Ovary (tissue), 9 donors: ENCODE data around the gene PRUNE1. TPM values are rescaled to one million over a fixed set of nuclear protein-coding genes. Genes with fewer than 3 reads are reported as not detected.
A peak's percentile ranks its signal among the peaks of the same experiment; 100 is the strongest.

Source experiments
- DNase-seq, 5 donors: peaks; one replicate each; pipeline ENCODE4 v3.0.0-alpha.2; 2019 to 2020
- H3K27ac ChIP-seq, 2 donors: fragments of 200-600 bp; one replicate each; pipeline versions ENCODE4 v1.5.1 to v1.8.0; 2019 to 2022
- H3K27me3 ChIP-seq: fragments of 200-600 bp; one replicate; pipeline ENCODE4 v1.8.0; 2022
- H3K36me3 ChIP-seq: fragments of 200-600 bp; sonication (generic); one replicate; pipeline ENCODE4 v1.5.1; 2019
- H3K4me1 ChIP-seq: one replicate; pipeline ENCODE4 v1.8.1; 2013; ENCODE audit warnings: mild to moderate bottlenecking, moderate library complexity; ENCODE audit not compliant: insufficient read depth
- H3K4me3 ChIP-seq: fragments of 200-600 bp; sonication (generic); one replicate; pipeline ENCODE4 v1.5.1; 2017
- H3K9me3 ChIP-seq, 2 donors: fragments of 200-600 bp in 1 of 2; sonication (generic) in 1 of 2; one replicate each; pipeline versions ENCODE4 v1.5.1 to v1.8.1; 2013 to 2019; ENCODE audit warnings: mild to moderate bottlenecking in 1 of 2, moderate library complexity in 1 of 2
- EP300 ChIP-seq: sonication (generic); formaldehyde crosslinking; IDR thresholded peaks from one replicate; pipeline ENCODE4 v1.6.1; 2017; ENCODE audit warnings: antibody characterized with exemption
- POLR2A ChIP-seq: fragments of 450-650 bp; IDR thresholded peaks from one replicate; pipeline ENCODE4 v1.6.1; 2017; ENCODE audit warnings: antibody characterized with exemption, mild to moderate bottlenecking, moderate library complexity
- WGBS, 3 donors: extraction: QIAGEN DNeasy Blood & Tissue Kit in 1 of 3; methylation state at CpG; one replicate each; pipeline versions ENCODE4 v1.1.5 to v1.1.7; 2013 to 2017; 5-methylcytosine and 5-hydroxymethylcytosine counted together
- intact Hi-C, 4 donors: fragments of 100-400 bp; cut with DNase I; formaldehyde crosslinking; loops; one replicate each; pipeline versions ENCODE4 v1.11.0 to v1.15.1; 2022 to 2023
- polyA plus RNA-seq, 2 donors: library from polyadenylated mRNA; stranded (reverse); fragments of 200-250 nt in 1 of 2; fragments of 350-450 nt in 1 of 2; fragmentation: Illumina TruSeq in 1 of 2; extraction: RNeasy Lipid Tissue Mini Kit (QIAGEN cat#74804) in 1 of 2; gene quantifications; one replicate each; pipeline ENCODE4 v1.2.3, GENCODE V29; 2013 to 2014
- total RNA-seq, 7 donors: library from RNA; depleted of rRNA in 2 of 7; stranded (reverse); fragments of >200 nt in 2 of 7; fragmentation: NEBNext Ultra II Directional in 3 of 7; extraction: Animal tissue kit (Norgen Biotek cat#: 25700) in 3 of 7; gene quantifications; one replicate each; pipeline versions ENCODE4 v1.1.0 to v1.2.4, GENCODE V29; 2016 to 2023
- TF ChIP-seq, protein P1 (sequence below), 3 donors: fragments of 450-650 bp in 2 of 3; fragments of 200-600 bp in 1 of 3; IDR thresholded peaks; one replicate each; pipeline versions ENCODE4 v1.5.1 to v1.8.0; 2016 to 2022; ENCODE audit warnings: antibody characterized with exemption in 3 of 3, mild to moderate bottlenecking in 1 of 3
- donor health status: DM: no; HTN: no; CAD: no; lungs with moderate emphysema.
- donor health status: DM: no; HTN: no; CAD: no.
- donor health status: Bipolar disorder and iron deficiency.
- donor health status: DM: yes; HTN: yes; CAD: no.
- donor health status: DM: no; HTN: no; CAD: no.
- donor health status: DM: yes; HTN: yes; CAD: no.

PRUNE1 gene
- total and polyA plus RNA-seq, 9 donors: 17.2 to 30.7 (median 22.9) TPM

DNA sequence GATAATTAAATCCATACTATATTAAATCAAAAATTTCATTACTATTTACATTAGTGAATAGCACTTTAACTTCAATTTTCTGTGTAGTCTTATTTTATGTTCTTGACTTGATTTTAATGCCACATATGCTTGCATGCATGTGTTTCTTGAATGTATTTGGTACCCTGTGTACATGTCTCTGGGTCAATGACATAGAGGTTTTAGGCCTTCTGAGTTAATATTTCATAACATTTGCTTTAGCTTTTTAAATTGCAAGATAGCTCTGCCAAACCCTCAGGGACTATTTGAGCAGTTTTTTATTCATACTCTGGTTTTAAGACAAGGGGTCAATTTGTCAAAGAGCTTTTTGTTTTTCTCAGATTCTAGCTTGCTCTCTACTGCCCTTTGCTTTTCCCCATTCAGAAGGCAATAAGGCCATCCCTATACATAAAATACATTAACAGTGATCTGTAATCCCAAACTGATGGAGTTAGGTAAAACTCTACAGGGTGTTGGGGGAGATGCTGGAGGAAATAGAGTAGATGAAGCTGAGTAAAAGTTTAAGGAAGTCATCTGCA, 56.9 kb downstream of the PRUNE1 start:
- no peaks in the 10 kb centered on the region for H3K27me3 ChIP-seq
- H3K4me3 ChIP-seq: no peak overlapping the region
- peaks cover 2% of the 10 kb centered on the region for H3K4me1 ChIP-seq
- TF ChIP-seq EP300 (no peak), POLR2A (no peak)
- TF ChIP-seq, protein P1, sequence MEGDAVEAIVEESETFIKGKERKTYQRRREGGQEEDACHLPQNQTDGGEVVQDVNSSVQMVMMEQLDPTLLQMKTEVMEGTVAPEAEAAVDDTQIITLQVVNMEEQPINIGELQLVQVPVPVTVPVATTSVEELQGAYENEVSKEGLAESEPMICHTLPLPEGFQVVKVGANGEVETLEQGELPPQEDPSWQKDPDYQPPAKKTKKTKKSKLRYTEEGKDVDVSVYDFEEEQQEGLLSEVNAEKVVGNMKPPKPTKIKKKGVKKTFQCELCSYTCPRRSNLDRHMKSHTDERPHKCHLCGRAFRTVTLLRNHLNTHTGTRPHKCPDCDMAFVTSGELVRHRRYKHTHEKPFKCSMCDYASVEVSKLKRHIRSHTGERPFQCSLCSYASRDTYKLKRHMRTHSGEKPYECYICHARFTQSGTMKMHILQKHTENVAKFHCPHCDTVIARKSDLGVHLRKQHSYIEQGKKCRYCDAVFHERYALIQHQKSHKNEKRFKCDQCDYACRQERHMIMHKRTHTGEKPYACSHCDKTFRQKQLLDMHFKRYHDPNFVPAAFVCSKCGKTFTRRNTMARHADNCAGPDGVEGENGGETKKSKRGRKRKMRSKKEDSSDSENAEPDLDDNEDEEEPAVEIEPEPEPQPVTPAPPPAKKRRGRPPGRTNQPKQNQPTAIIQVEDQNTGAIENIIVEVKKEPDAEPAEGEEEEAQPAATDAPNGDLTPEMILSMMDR (IDR thresholded peaks at IDR 0.05): no peak
- no peaks in the 10 kb centered on the region for H3K36me3 ChIP-seq
- no peak for DNase-seq
- no peak overlapping the region for H3K27ac ChIP-seq
- intact Hi-C loops: no loop called here
- H3K9me3 ChIP-seq: no peaks in the 10 kb centered on the region

DNA sequence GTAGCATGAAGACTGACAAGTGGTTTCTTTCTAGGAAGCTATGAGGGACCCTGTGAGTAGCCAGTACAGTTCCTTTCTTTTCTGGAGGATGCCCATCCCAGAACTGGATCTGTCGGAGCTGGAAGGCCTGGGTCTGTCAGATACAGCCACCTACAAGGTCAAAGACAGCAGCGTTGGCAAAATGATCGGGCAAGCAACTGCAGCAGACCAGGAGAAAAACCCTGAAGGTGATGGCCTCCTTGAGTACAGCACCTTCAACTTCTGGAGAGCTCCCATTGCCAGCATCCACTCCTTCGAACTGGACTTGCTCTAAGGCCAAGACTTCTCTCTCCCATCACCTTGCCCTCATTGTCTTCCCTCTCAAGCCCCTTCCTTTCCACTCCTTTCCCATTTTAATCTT, 58.9 kb downstream of the PRUNE1 start:
- TF ChIP-seq, protein P1 (IDR thresholded peaks at IDR 0.05): no peak
- TF ChIP-seq POLR2A: no peak
- no peak for TF ChIP-seq EP300
- no peak overlapping the region for H3K4me3 ChIP-seq
- no peaks in the 10 kb centered on the region for H3K27me3 ChIP-seq
- DNase-seq: no peak
- intact Hi-C loops: no loop called here
- H3K36me3 ChIP-seq: no peaks in the 10 kb centered on the region
- H3K9me3 ChIP-seq: no peaks in the 10 kb centered on the region
- 77 to 89% (median 83%) methylated on average over 4 of the region's 4 CpGs for WGBS, 3 donors
- no peak overlapping the region for H3K27ac ChIP-seq
- peaks cover 6% of the 10 kb centered on the region for H3K4me1 ChIP-seq

DNA sequence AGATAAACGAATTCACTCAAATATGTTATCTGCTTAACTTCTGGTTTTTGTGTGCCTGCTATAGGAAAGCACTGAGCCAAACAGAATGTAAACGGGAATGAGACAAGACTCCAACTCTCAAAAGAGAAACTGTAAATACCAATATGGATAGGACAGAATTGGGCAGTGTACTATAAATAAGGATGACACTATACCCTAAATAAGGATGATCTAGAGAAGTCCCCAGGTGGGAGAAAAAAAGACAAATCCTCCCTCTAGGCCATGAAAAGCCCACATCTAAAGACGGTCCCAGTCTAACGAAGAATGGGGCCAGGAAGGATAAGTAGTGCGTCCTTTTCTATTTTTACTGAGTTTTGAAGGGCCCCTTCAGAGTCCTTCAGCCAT, 60.8 kb downstream of the PRUNE1 start:
- H3K9me3 ChIP-seq: no peaks in the 10 kb centered on the region
- intact Hi-C loops: no loop called here
- no peak for DNase-seq
- TF ChIP-seq EP300 (no peak), POLR2A (no peak)
- TF ChIP-seq, protein P1 (IDR thresholded peaks at IDR 0.05): no peak
- H3K4me1 ChIP-seq: peaks cover 6% of the 10 kb centered on the region
- WGBS, 3 donors: 84 to 88% (median 86%) methylated on average over 5 of the region's 5 CpGs
- H3K36me3 ChIP-seq: no peaks in the 10 kb centered on the region
- peak overlapping the region in 1 of 2 donors; percentile 99 for H3K27ac ChIP-seq
- no peaks in the 10 kb centered on the region for H3K27me3 ChIP-seq
- H3K4me3 ChIP-seq: no peak overlapping the region

DNA sequence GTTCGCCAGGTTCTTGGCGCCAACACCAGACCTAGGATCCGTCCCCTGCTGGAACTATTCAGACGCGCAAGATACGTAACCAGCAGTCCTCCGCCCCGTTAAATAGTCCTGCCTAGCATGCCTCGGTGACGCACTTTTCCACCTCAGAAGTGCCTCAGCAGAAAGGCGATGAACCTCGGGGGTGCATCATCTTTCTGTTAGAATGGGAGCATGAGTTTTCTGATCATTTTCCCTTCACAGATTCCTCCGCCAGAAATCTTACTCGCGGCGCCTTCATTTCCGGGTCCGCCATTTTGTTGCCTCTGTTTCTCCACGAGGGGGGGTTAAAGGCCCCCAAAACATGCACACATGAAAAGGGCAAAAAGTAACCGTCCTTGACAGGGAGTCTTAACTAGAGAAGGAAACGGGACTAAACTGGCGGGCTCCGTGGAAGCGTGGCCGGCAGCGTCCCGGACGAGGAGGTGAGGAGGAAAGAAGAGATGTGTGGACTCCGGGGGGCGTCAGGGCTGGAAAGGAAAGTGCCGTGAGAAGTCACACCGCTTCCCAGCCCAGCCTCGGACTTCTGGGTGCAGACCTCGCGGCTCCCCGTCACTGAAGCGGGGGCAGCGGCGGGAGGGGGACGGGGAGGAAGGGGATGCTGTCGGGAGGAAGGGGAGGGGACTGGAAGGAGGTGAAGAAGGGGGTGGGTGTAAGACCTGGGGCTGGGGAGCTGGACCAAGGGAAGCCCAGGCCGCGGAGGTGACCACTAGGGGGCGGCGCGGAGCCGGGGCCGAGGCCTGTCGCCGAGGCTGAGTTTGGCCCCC, 62.4 kb downstream of the PRUNE1 start, which contains the start of gene GABPB2:
GABPB2 (plus strand) TSS at position 288 of the 803 bp plus-strand sequence. CDS start 17,429 bp downstream, outside the sequence.
- no peaks in the 10 kb centered on the region for H3K9me3 ChIP-seq
- peaks cover 6% of the 10 kb centered on the region for H3K4me1 ChIP-seq
- no peaks in the 10 kb centered on the region for H3K27me3 ChIP-seq
- 0 to 1% (median 0%) methylated on average over 50 of the region's 50 CpGs for WGBS, 3 donors
- H3K36me3 ChIP-seq: no peaks in the 10 kb centered on the region
- peak within 1 kb of the TSS; percentile 97 to 99 for H3K27ac ChIP-seq
- TF ChIP-seq EP300: no peak
- TF ChIP-seq, protein P1 (IDR thresholded peaks at IDR 0.05): peak; percentile 77 to 94 (median 86)
- peak; percentile 53 for TF ChIP-seq POLR2A
- DNase-seq: peak; percentile 94 to 96 (median 96)
- intact Hi-C loops: loop anchor here in 2 of 4 donors (2.0 to 10.0 kb wide), 3 partner anchors 22 to 77 kb away; partner anchors contain the start of gene SEMA6C (in 2 of the 2)
- H3K4me3 ChIP-seq: peak within 1 kb of the TSS; percentile 83
